ENCODE results near the gene MED31.
A peak's percentile ranks its signal among the peaks of the same experiment; 100 is the strongest.
"Not testable (repeated sequence)": the region's sequence is repeated elsewhere in the genome, so short reads cannot be mapped to it uniquely, and the experiment has no call there.

The MED31 gene

DNA sequence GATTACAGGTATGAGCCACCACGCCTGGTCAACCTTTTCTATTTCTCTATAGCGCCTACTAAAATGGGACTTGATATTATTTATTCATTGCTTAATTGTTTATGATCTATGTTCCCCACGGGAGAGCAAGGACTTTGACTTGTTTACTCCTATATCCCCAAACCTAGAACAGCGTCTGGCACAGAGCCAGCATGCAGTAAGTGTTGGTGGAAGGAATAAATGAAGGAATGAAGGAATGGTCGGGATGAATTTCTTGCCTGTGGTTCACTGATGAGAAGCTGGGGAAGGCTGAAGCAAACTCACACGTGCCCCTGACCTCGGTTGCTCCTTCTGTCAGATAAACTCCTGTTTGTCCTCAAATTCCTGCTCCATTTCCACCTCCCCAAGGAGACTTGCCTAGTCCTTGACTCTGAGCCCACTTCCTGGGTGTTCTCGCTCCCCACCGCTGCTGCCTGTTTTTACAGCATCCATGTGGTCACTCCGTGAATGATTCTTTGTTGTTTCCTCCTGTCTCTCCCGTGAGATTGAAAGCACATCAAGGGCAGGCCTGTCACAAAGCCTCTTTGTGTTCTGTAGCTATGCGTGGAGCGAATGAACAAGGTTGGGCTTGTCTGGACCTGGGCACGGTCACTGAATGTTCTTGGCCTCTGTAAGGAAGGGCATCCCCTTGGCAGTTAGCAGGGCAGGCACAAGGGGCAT lies 17.5 kb upstream of the MED31 start:
- TF ChIP-seq ZFX (IDR thresholded peaks at IDR 0.05; ENCODE audit: borderline replicate concordance), result no peak
- no peak for TF ChIP-seq CTCF (IDR thresholded peaks at IDR 0.05)
- H3K27ac ChIP-seq, result no peak overlapping the region

GRCh38 chr17:6668219-6668618 lies 16.8 kb upstream of the MED31 start:
- no peak overlapping the region for H3K27ac ChIP-seq
- TF ChIP-seq CTCF (IDR thresholded peaks at IDR 0.05) (no peak), ZFX (IDR thresholded peaks at IDR 0.05; ENCODE audit: borderline replicate concordance) (no peak)

GRCh38 chr17:6667516-6667915 lies 16.1 kb upstream of the MED31 start:
- H3K27ac ChIP-seq, result no peak overlapping the region
- no peak for TF ChIP-seq ZFX (IDR thresholded peaks at IDR 0.05; ENCODE audit: borderline replicate concordance)

- no peak overlapping the region for H3K27ac ChIP-seq
- TF ChIP-seq CTCF (IDR thresholded peaks at IDR 0.05) (no peak), ZFX (IDR thresholded peaks at IDR 0.05; ENCODE audit: borderline replicate concordance) (no peak)
Measured at GRCh38 chr17:6666557-6666956, 15.2 kb upstream of the MED31 start.

DNA sequence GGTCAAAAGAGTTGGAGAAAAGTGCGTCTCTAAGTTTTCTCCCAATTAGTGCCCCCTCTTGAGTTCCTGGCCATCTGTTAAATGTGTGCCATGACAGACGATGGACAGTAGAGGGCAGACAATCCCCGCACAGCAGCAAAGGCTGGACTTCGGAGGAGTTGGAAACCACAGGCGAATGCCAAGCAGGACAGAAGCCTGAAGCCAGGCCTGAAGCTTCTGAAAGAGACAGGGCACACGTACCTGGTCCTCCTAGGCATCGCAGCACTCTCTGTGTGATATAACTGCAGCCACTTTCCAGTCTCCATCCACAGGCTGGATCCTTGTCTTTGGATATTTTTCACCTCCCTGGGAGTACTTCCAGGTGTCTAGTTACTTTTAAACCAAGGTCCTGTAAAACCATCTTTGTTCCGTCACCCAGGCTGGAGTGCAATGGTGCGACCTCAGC lies 14.7 kb upstream of the MED31 start:
- TF ChIP-seq ZFX (IDR thresholded peaks at IDR 0.05; ENCODE audit: borderline replicate concordance), result no peak
- TF ChIP-seq CTCF (IDR thresholded peaks at IDR 0.05), result peak; percentile 96
- H3K27ac ChIP-seq, result no peak overlapping the region

GRCh38 chr17:6663200-6663599 lies 11.8 kb upstream of the MED31 start:
- H3K27ac ChIP-seq, result not testable (repeated sequence)

DNA sequence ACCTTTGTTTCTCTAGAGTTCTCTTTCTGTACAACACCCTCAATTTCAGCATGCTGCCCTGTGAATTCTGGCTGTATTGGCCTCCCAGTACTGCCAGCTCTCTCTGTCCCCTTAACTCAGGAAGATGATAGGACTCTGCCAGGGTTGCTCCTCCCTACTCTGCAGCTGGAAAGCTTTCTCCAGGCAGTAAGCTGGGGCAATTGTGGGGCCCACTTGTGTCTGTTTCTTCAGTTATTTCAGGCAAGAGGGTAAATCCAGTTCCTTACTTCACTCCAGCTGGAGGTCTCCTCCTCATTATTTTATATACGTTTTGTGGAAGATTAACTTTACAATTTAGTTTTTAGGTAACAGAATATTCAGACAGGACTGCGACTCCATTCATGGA lies 10.1 kb upstream of the MED31 start:
- no peak overlapping the region for H3K27ac ChIP-seq
- no peak for TF ChIP-seq CTCF (IDR thresholded peaks at IDR 0.05)
- no peak for TF ChIP-seq ZFX (IDR thresholded peaks at IDR 0.05; ENCODE audit: borderline replicate concordance)

- no peak for TF ChIP-seq CTCF (IDR thresholded peaks at IDR 0.05)
- no peak overlapping the region for H3K27ac ChIP-seq
Measured at GRCh38 chr17:6660805-6661463, 9.5 kb upstream of the MED31 start.

Data from 22Rv1 (cell line).